H7 (cell line): ENCODE measurements around the gene ZNF557. TPM values are rescaled to one million over a fixed set of nuclear protein-coding genes. Genes with fewer than 3 reads are reported as not detected.
A peak's percentile ranks its signal among the peaks of the same experiment; 100 is the strongest.
"Not testable (repeated sequence)": the region's sequence is repeated elsewhere in the genome, so short reads cannot be mapped to it uniquely, and the experiment has no call there.

ENCODE experiments used
- DNase-seq: peaks from one replicate; pipeline ENCODE4 v3.0.0; 2012
- H3K27me3 ChIP-seq: 2 replicates; pipeline ENCODE4 v1.6.0; 2011; ENCODE audit warnings: mild to moderate bottlenecking, low read length; ENCODE audit not compliant: control insufficient read depth, insufficient read depth
- H3K36me3 ChIP-seq: replicated peaks from 2 replicates; pipeline ENCODE4 v1.5.1; 2011; ENCODE audit warnings: low read length; ENCODE audit not compliant: control insufficient read depth, insufficient read depth
- H3K4me3 ChIP-seq: 2 replicates; pipeline ENCODE4 v1.5.1; 2011; ENCODE audit warnings: low read depth, mild to moderate bottlenecking, control low read depth, low read length, moderate library complexity; ENCODE audit not compliant: insufficient read depth
- total RNA-seq: library from RNA; depleted of rRNA; stranded (reverse); fragments of >200 nt; shearing (Covaris generic); gene quantifications from 2 replicates; pipeline ENCODE4 v1.2.3, GENCODE V29; 2014; rRNA removed

Gene ZNF557
- total RNA-seq = 5.2 and 5.8 TPM in 2 replicates

- H3K4me3 ChIP-seq = peak within 1 kb of the TSS; percentile 91
- no peaks in the 10 kb centered on the region for H3K27me3 ChIP-seq
- peaks cover 9% of the 10 kb centered on the region for H3K36me3 ChIP-seq
- DNase-seq = peak; percentile 97
Observed at GRCh38 chr19:7069042-7069903, at the start of gene ZNF557. TSS of gene ZNF557 (plus strand) at chr19:7069703. CDS start at chr19:7075075, 5,372 bp downstream.

GRCh38 chr19:7021331-7021730 is 48.2 kb upstream of the ZNF557 start, which contains the start of gene MBD3L2B:
TSS of gene MBD3L2B (minus strand) at chr19:7021431. CDS start at chr19:7021397, 34 bp downstream.
- H3K36me3 ChIP-seq, H3K27me3 ChIP-seq, DNase-seq, H3K4me3 ChIP-seq: not testable (repeated sequence)

- not testable (repeated sequence) for DNase-seq, H3K36me3 ChIP-seq, H3K4me3 ChIP-seq, H3K27me3 ChIP-seq
Observed at GRCh38 chr19:7028790-7029189, 40.7 kb upstream of the ZNF557 start.

GRCh38 chr19:7030278-7030677 is 39.2 kb upstream of the ZNF557 start, which contains the start of gene MBD3L5:
TSS of gene MBD3L5 (plus strand) at chr19:7030578. CDS start at chr19:7030612, 34 bp downstream.
- not testable (repeated sequence) for H3K4me3 ChIP-seq, H3K27me3 ChIP-seq, DNase-seq, H3K36me3 ChIP-seq

- not testable (repeated sequence) for DNase-seq, H3K36me3 ChIP-seq
Observed at GRCh38 chr19:7040079-7040478, 29.4 kb upstream of the ZNF557 start, which contains the start of gene MBD3L4. TSS of gene MBD3L4 (minus strand) at chr19:7040179. CDS start at chr19:7040144, 35 bp downstream.

GRCh38 chr19:7041563-7041962 is 27.9 kb upstream of the ZNF557 start:
- not testable (repeated sequence) for H3K27me3 ChIP-seq, H3K36me3 ChIP-seq, DNase-seq, H3K4me3 ChIP-seq

More at GRCh38 chr19:7040079-7040478, 29.4 kb upstream of the ZNF557 start, which contains the start of gene MBD3L4:
- H3K27me3 ChIP-seq, H3K4me3 ChIP-seq: not testable (repeated sequence)

- H3K36me3 ChIP-seq, DNase-seq, H3K4me3 ChIP-seq, H3K27me3 ChIP-seq: not testable (repeated sequence)
Observed at GRCh38 chr19:7049021-7049420, 20.5 kb upstream of the ZNF557 start, which contains the start of gene MBD3L2. TSS of gene MBD3L2 (plus strand) at chr19:7049321. CDS start at chr19:7049374, 53 bp downstream.

- not testable (repeated sequence) for DNase-seq, H3K36me3 ChIP-seq, H3K4me3 ChIP-seq, H3K27me3 ChIP-seq
Observed at GRCh38 chr19:7051421-7051820, 18.1 kb upstream of the ZNF557 start.

- DNase-seq, H3K4me3 ChIP-seq, H3K27me3 ChIP-seq, H3K36me3 ChIP-seq: not testable (repeated sequence)
Observed at GRCh38 chr19:7052896-7053295, 16.6 kb upstream of the ZNF557 start.

- not testable (repeated sequence) for H3K36me3 ChIP-seq, DNase-seq, H3K27me3 ChIP-seq, H3K4me3 ChIP-seq
Observed at GRCh38 chr19:7054635-7055368, 14.7 kb upstream of the ZNF557 start.

GRCh38 chr19:7055679-7056078 is 13.8 kb upstream of the ZNF557 start:
- not testable (repeated sequence) for H3K27me3 ChIP-seq, H3K4me3 ChIP-seq, DNase-seq, H3K36me3 ChIP-seq

- not testable (repeated sequence) for H3K4me3 ChIP-seq, DNase-seq, H3K27me3 ChIP-seq, H3K36me3 ChIP-seq
Observed at GRCh38 chr19:7056371-7056770, 13.1 kb upstream of the ZNF557 start.

GRCh38 chr19:7058576-7058975 is 10.9 kb upstream of the ZNF557 start, which contains the start of gene MBD3L3:
TSS of gene MBD3L3 (minus strand) at chr19:7058676. CDS start at chr19:7058605, 71 bp downstream.
- not testable (repeated sequence) for H3K36me3 ChIP-seq, H3K27me3 ChIP-seq, DNase-seq, H3K4me3 ChIP-seq

GRCh38 chr19:7059977-7060376 is 9.5 kb upstream of the ZNF557 start:
- DNase-seq, H3K4me3 ChIP-seq, H3K27me3 ChIP-seq, H3K36me3 ChIP-seq: not testable (repeated sequence)
